ENCODE results near the gene CYP24A1. TPM values are rescaled to one million over a fixed set of nuclear protein-coding genes. Genes with fewer than 3 reads are reported as not detected.

CYP24A1 gene
- total RNA-seq, 1 donor from 2014 or later = 0.04 TPM

- TF ChIP-seq CTCF (IDR thresholded peaks at IDR 0.05; ENCODE audit: insufficient read depth, low read length, poor library complexity, severe bottlenecking) = no peak
- no peak overlapping the region for H3K4me3 ChIP-seq (ENCODE audit: low read depth, low read length)
- no peaks in the 10 kb centered on the region for H3K27me3 ChIP-seq (ENCODE audit: control insufficient read depth, insufficient read depth, low read length)
- no peaks in the 10 kb centered on the region for H3K36me3 ChIP-seq (ENCODE audit: control insufficient read depth, insufficient read depth, low read length)
- DNase-seq (ENCODE audit: low read depth) = no peak
Measured at GRCh38 chr20:54122681-54123586, 50.9 kb downstream of the CYP24A1 start.

- H3K27me3 ChIP-seq (ENCODE audit: control insufficient read depth, insufficient read depth, low read length) = no peaks in the 10 kb centered on the region
- H3K4me3 ChIP-seq (ENCODE audit: low read depth, low read length) = no peak overlapping the region
- DNase-seq (ENCODE audit: low read depth) = peak; percentile 73
- no peaks in the 10 kb centered on the region for H3K36me3 ChIP-seq (ENCODE audit: control insufficient read depth, insufficient read depth, low read length)
- TF ChIP-seq CTCF (IDR thresholded peaks at IDR 0.05; ENCODE audit: insufficient read depth, low read length, poor library complexity, severe bottlenecking) = no peak
Measured at GRCh38 chr20:54122189-54122588, 51.6 kb downstream of the CYP24A1 start.

- H3K36me3 ChIP-seq (ENCODE audit: control insufficient read depth, insufficient read depth, low read length) = no peaks in the 10 kb centered on the region
- no peaks in the 10 kb centered on the region for H3K27me3 ChIP-seq (ENCODE audit: control insufficient read depth, insufficient read depth, low read length)
- no peak for DNase-seq (ENCODE audit: low read depth)
- H3K4me3 ChIP-seq (ENCODE audit: low read depth, low read length) = no peak overlapping the region
- no peak for TF ChIP-seq CTCF (IDR thresholded peaks at IDR 0.05; ENCODE audit: insufficient read depth, low read length, poor library complexity, severe bottlenecking)
Measured at GRCh38 chr20:54119744-54120143, 54.0 kb downstream of the CYP24A1 start.

GRCh38 chr20:54118220-54119001, 55.4 kb downstream of the CYP24A1 start:
- Histone ChIP-seq H3K4me3 (ENCODE audit: low read depth, low read length) (no peak overlapping the region), H3K36me3 (ENCODE audit: control insufficient read depth, insufficient read depth, low read length) (no peaks in the 10 kb centered on the region), H3K27me3 (ENCODE audit: control insufficient read depth, insufficient read depth, low read length) (no peaks in the 10 kb centered on the region)
- DNase-seq (ENCODE audit: low read depth) = no peak
- no peak for TF ChIP-seq CTCF (IDR thresholded peaks at IDR 0.05; ENCODE audit: insufficient read depth, low read length, poor library complexity, severe bottlenecking)

GRCh38 chr20:54116550-54117235, 57.1 kb downstream of the CYP24A1 start:
- H3K27me3 ChIP-seq (ENCODE audit: control insufficient read depth, insufficient read depth, low read length) = no peaks in the 10 kb centered on the region
- H3K36me3 ChIP-seq (ENCODE audit: control insufficient read depth, insufficient read depth, low read length) = no peaks in the 10 kb centered on the region
- no peak overlapping the region for H3K4me3 ChIP-seq (ENCODE audit: low read depth, low read length)
- DNase-seq (ENCODE audit: low read depth) = no peak
- TF ChIP-seq CTCF (IDR thresholded peaks at IDR 0.05; ENCODE audit: insufficient read depth, low read length, poor library complexity, severe bottlenecking) = no peak

Measured in kidney epithelial cell (primary cell).